Measurements from ENCODE around the gene MPO. TPM values are rescaled to one million over a fixed set of nuclear protein-coding genes. Genes with fewer than 3 reads are reported as not detected.

Gene MPO
- total RNA-seq, 2 donors from 2014 or later, result not detected

GRCh38 chr17:58271216-58271931 is 9.4 kb downstream of the MPO start:
- no peaks in the 10 kb centered on the region for H3K4me1 Mint-ChIP-seq
- Histone ChIP-seq H3K9ac (ENCODE audit: extremely low read depth, low read length, poor library complexity, severe bottlenecking) (no peak overlapping the region), H3K9me3 (ENCODE audit: control insufficient read depth, low read length) (no peaks in the 10 kb centered on the region), H3K27ac (ENCODE audit: low read depth, low read length) (no peak overlapping the region), H3K27me3 (ENCODE audit: control insufficient read depth, insufficient read depth, low read length, poor library complexity, severe bottlenecking) (no peaks in the 10 kb centered on the region), H3K4me3 (ENCODE audit: low read length) (no peak overlapping the region), H3K36me3 (ENCODE audit: control insufficient read depth, insufficient read depth, low read length) (no peaks in the 10 kb centered on the region), H3K4me1 (ENCODE audit: control insufficient read depth, insufficient read depth, low read length) (no peaks in the 10 kb centered on the region)
- WGBS, 2 experiments (ENCODE audit: insufficient coverage in 1 of 2, insufficient read length in 1 of 2), result 94% methylated on average over 18 to 21 of the region's 21 CpGs
- TF ChIP-seq CTCF (conservative IDR thresholded peaks at IDR 0.05), result no peak
- peaks cover 15% of the 10 kb centered on the region for H3K27me3 Mint-ChIP-seq (ENCODE audit: insufficient read depth)
- H3K4me3 Mint-ChIP-seq, result no peak overlapping the region
- H3K9me3 Mint-ChIP-seq, result no peaks in the 10 kb centered on the region
- no peaks in the 10 kb centered on the region for H3K36me3 Mint-ChIP-seq (ENCODE audit: low read depth)
- H3K27ac Mint-ChIP-seq, result no peak overlapping the region
- DNase-seq, result no peak

- H3K27me3 Mint-ChIP-seq (ENCODE audit: insufficient read depth), result peaks cover 13% of the 10 kb centered on the region
- peak; percentile 84 for DNase-seq
- no peak overlapping the region for H3K4me3 Mint-ChIP-seq
- peak; percentile 69 for TF ChIP-seq CTCF (conservative IDR thresholded peaks at IDR 0.05)
- H3K27ac Mint-ChIP-seq, result no peak overlapping the region
- H3K9me3 Mint-ChIP-seq, result no peaks in the 10 kb centered on the region
- no peaks in the 10 kb centered on the region for H3K27me3 ChIP-seq (ENCODE audit: control insufficient read depth, insufficient read depth, low read length, poor library complexity, severe bottlenecking)
- H3K9ac ChIP-seq (ENCODE audit: extremely low read depth, low read length, poor library complexity, severe bottlenecking), result no peak overlapping the region
- no peak overlapping the region for H3K4me3 ChIP-seq (ENCODE audit: low read length)
- no peaks in the 10 kb centered on the region for H3K36me3 Mint-ChIP-seq (ENCODE audit: low read depth)
- H3K4me1 Mint-ChIP-seq, result no peaks in the 10 kb centered on the region
- WGBS, 2 experiments (ENCODE audit: insufficient coverage in 1 of 2, insufficient read length in 1 of 2), result 89 to 90% methylated on average over 12 to 15 of the region's 15 CpGs
- no peak overlapping the region for H3K27ac ChIP-seq (ENCODE audit: low read depth, low read length)
- H3K36me3 ChIP-seq (ENCODE audit: control insufficient read depth, insufficient read depth, low read length), result no peaks in the 10 kb centered on the region
- no peaks in the 10 kb centered on the region for H3K4me1 ChIP-seq (ENCODE audit: control insufficient read depth, insufficient read depth, low read length)
- no peaks in the 10 kb centered on the region for H3K9me3 ChIP-seq (ENCODE audit: control insufficient read depth, low read length)
Observed at GRCh38 chr17:58270476-58271215, 10.1 kb downstream of the MPO start.

GRCh38 chr17:58269557-58270291 is 11.0 kb downstream of the MPO start:
- Mint-ChIP-seq H3K27ac (no peak overlapping the region), H3K27me3 (ENCODE audit: insufficient read depth) (peaks cover 17% of the 10 kb centered on the region), H3K4me3 (no peak overlapping the region), H3K9me3 (no peaks in the 10 kb centered on the region), H3K4me1 (no peaks in the 10 kb centered on the region), H3K36me3 (ENCODE audit: low read depth) (no peaks in the 10 kb centered on the region)
- H3K4me3 ChIP-seq (ENCODE audit: low read length), result no peak overlapping the region
- H3K36me3 ChIP-seq (ENCODE audit: control insufficient read depth, insufficient read depth, low read length), result no peaks in the 10 kb centered on the region
- DNase-seq, result peak; percentile 31
- WGBS, 2 experiments (ENCODE audit: insufficient coverage in 1 of 2, insufficient read length in 1 of 2), result 89 to 90% methylated on average over 7 to 9 of the region's 9 CpGs
- H3K4me1 ChIP-seq (ENCODE audit: control insufficient read depth, insufficient read depth, low read length), result no peaks in the 10 kb centered on the region
- H3K9me3 ChIP-seq (ENCODE audit: control insufficient read depth, low read length), result no peaks in the 10 kb centered on the region
- H3K9ac ChIP-seq (ENCODE audit: extremely low read depth, low read length, poor library complexity, severe bottlenecking), result no peak overlapping the region
- H3K27ac ChIP-seq (ENCODE audit: low read depth, low read length), result no peak overlapping the region
- no peak for TF ChIP-seq CTCF (conservative IDR thresholded peaks at IDR 0.05)
- H3K27me3 ChIP-seq (ENCODE audit: control insufficient read depth, insufficient read depth, low read length, poor library complexity, severe bottlenecking), result peaks cover 6% of the 10 kb centered on the region
